Hematopoietic multipotent progenitor cell treated with erythropoietin and hydrocortisone succinate and interleukin-3 and kit ligand, for 17 days (in vitro differentiated cells): Measurements from ENCODE around the gene TXNDC11.

ENCODE experiments used
- DNase-seq: peaks from one replicate; pipeline ENCODE4 v3.0.0-alpha.2; 2015; ENCODE audit warnings: low spot score

TXNDC11 gene

DNA sequence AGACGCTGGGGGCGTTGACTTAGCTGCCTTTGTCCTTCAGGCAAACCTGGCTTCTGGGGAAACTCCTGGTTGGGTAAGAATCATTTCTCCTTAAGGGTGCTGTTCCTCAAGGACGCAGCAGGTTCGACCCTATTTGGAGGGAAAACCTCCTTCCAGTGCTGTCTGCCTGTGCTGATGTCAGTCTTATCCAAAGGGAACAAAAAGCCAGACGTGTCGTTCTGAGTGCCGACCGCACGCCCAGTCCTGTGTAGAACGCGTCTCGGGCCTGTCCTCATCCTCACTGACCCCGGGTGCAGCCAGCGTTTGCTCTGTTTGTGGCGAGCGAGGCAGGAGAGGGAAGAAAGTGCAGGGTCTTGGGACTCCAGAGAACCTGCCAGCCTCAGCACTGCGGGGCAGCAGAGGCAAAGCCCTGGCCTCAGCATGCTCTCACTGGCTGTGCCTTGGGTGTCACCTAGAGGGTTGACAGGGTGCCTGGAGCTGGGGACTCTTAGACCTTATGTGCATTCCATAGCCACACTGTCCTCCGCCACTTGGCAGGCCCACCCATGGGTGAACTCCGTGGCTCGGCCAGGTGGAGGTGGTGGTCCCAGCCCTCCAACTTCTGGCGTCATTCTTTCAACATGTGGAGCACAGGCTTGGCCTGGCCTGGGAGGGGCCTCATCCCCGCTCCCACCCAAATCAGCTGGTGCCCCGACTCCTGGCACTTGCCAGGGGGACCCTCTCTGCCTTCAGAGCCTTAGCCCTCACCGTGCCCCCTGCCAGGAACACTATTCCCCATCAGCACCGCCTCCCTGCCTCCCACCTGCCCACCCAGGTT lies 68.4 kb downstream of the TXNDC11 start:
- DNase-seq, result no peak

DNA sequence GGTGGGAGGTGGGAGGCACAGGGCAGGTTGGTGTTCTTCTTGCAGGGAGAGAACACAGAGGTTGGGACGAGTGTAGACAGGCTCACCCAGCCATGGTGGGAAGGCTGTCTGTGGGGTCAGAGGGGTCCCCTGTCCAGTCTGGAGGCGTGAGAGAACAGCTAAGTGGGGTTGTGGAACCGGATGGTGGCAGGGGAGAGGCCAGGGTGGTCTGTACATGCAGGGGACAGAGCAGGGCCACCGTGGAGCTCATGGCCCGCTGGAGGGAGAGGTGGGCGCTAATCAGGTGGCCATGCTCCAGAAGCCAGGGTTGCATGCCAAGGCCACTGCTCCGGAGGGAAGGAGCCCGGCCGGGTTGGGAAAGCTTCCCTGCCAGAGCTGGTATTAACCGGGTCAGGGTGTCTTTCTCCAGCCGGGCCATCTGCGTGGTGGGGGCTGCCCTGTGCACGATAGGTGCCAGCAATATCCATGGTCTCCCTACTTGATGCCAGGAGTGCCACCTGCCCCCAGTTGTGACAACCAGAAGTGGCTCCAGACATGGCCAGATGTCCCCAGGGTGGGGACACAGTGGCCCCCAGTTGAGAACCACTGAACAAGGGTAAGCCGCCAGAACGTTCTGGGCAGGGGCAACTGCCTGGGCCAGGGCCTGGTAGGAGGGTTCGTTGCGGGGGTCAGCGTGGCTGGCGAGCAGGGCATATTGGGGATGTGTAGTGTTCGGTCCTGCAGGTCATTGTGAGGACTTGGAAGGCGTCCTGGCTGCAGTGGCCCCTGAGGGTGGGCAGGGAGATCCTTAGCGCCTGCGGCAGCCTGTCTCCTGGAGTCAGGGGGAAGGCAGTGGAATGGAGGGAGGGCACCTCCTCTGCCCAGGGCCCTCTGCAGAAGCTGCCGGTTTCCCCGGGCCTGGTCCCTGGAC lies 69.3 kb downstream of the TXNDC11 start:
- no peak for DNase-seq

DNA sequence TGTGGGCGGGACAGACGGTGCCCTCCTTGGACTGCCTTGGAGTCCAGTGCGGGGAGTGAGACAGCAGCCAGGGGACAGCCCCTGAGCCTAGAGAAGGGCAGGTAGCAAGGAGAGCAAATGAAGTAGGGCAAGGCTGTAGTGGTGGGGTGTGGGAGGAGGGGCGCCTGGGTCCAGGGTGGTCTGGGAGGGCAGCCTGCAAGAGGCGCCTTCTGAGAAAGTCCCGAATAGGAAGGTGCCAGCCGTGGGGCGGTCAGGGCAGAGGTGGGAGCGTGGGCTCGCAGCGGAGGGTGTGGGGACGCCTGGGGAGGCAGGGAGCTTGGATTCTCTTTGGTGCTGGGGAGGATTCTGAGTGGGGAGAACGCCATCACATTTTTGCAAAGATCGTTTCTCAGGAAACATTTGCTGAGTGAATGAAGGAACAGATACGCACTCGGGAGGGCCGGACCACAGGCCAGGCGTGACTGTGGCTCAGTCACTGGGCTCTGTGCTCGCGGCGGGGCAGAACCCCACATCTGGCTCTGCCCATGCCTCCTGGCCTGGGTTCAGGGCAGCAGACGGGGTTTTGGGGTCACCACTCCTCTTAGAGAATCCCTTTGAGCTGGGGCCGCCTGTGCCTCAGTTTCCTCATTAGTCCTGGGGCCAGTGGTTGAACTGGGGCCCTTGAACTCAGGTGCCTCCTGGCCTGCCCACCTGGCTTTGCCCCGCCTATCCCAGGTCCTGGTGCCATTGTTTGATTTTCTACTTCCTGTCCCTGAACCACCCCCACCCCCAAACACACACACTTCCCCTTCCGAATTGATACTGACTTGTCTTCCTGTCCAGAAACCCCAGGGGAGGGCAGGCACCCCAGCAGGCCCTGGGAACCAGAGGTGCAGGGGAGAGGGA lies 70.2 kb downstream of the TXNDC11 start:
- no peak for DNase-seq

DNA sequence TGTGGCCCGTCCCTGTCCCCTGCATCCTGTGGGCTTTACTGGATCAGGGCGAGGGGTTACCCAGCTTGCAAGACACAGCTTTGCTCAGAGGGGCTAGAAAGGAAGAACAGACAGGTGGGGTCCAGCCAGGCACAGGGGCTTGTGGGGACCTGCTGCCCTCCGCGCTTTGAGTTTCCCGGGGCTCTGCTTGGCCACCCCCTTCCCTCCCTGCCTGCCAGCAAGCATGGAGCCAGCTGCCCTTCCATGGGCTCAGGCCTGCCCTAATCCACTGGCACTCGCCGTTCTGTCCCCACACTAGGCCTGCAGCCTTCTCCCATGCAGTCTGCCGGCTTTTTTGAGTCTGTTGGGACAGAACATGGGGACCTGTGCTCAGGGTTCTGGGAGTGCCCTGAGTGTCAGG lies 71.0 kb downstream of the TXNDC11 start:
- DNase-seq, result no peak

DNA sequence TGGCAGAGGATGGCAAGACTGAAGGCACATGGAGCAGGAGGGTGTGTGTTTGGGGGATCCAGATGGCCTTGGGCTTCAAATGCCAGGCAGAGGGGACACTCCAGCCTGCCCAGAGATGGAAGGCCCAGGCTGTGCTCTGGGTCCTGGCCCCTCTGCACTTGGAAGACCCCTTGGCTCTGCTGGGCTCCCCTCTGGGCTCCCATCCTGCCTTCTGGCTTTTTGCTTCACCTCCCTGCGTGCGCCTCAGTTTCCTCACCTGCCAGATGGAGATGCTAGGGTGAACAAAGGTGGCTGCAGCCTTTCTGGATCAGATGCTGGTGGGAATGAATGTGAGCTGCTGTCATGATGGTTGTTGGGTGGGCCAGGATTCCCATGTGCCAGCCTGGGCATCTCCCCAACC lies 71.4 kb downstream of the TXNDC11 start:
- no peak for DNase-seq

DNA sequence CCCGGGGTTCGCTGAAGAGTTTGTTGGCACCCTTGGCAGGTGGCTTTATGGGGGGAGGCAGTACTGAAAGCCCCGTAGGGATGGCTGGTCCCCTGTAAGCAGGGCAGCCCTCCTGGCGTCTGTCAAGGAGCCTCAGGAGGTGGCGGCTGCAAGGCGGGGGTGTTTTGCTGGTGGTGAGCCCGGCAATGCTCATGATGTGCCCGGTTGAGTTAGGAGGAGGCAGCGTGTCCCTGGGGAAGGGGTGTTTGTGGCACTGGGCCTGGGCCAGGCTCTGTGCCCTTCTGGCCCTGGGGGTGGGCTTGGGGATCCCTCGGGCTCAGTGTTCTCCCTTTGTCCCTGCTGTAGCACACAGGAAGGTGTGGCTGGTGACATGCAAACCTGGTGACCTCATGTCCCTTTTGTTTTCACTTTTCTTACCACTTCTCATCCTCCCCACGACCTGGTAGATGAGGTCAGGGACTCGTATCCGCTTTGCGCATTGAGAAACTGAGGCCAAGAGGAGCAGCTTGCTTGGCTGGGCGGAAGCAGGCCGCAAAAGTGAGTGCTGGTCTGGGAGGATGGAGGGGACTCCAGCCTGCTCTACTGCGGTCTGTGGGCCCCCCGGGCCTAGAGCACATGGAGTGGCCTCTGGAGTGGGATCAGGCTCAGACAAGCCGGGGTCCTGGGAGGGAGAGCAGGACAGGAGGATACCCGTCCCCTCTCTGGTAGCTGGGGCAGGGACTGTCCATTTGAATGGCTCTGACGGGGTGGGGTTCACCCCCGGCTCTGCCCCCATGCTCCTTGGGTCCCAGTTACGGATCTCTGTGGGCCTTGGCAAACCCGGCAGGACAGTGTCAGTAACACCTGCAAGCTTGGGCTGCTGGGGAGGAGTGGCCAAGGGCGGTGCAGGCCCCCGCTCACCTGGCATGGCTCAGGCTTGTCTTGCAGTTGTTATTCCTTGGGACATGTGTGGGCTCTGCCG lies 72.2 kb downstream of the TXNDC11 start:
- no peak for DNase-seq

DNA sequence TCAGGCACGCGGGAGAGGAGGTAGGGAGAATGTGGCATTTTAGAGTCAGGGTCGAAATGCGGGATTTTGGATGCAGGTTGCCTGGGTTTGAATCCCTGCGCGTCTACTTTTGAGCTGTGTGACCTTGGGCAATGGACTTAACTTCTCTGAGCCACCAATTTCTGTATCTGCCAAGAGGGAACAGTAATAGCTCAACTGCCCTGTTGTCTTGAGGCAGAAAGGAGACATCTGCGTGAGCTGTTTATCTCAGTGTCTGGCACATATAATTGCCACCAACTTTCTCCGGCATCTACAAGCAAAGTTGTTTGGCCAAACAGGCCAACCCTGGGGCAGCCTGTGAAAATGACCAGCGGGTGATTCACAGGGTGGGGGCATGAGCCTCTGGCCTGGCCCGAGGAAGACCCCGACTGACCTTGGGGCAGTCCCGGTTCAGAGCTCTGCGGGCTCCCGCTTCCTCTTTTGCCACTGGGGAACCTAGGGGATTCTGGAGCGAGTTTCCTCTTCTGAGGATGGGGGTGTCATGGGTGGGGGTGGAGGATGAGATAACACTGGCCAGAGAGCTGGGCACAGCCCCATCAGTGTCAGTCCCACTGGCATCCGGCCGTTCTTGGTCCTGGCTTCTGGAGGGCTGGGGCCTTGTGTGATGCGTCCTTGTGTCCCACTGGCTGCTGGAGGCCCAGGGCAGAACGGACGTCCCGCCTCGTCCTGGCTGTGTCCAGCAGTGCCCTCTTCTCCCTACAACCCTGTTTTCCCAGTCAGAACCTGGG lies 73.1 kb downstream of the TXNDC11 start:
- DNase-seq, result no peak

DNA sequence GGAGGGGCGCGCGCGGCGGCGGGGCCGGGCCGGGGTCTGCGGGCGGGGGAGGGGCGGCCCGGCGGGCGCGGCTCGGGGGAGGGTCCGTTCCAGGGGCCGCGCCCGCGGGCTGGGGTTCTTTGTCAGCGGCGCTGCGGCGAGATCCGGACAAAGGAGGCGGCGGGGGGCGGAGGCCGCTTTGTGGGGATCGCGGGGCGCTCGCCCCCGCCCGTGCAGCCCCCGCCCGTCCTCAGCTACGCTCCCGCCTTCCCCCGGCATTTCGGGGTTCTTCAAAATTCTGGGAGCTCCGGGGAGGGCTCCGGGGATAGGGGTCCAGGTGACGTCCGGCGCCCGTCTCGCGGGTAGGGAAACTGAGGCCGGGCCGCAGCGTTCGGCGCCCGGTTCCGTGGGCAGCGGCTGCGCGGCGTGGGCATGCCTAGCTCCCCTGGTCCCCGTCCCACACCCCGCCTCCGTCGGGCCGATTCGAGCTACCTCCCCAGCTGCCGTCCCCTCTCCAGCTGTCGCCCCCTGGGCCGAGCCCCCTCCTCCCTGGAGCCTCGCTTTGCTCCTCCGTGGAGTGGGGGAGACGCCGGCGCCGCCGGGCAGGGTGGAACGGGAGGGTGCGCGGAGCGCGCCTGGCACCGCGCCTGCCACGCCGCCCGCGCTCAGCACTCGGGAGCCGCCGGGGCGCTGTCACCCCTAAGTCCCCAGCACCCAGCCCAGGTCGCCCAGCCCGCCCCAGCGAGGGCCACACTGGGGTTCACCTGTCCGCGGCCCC lies 73.9 kb downstream of the TXNDC11 start:
- DNase-seq, result no peak

DNA sequence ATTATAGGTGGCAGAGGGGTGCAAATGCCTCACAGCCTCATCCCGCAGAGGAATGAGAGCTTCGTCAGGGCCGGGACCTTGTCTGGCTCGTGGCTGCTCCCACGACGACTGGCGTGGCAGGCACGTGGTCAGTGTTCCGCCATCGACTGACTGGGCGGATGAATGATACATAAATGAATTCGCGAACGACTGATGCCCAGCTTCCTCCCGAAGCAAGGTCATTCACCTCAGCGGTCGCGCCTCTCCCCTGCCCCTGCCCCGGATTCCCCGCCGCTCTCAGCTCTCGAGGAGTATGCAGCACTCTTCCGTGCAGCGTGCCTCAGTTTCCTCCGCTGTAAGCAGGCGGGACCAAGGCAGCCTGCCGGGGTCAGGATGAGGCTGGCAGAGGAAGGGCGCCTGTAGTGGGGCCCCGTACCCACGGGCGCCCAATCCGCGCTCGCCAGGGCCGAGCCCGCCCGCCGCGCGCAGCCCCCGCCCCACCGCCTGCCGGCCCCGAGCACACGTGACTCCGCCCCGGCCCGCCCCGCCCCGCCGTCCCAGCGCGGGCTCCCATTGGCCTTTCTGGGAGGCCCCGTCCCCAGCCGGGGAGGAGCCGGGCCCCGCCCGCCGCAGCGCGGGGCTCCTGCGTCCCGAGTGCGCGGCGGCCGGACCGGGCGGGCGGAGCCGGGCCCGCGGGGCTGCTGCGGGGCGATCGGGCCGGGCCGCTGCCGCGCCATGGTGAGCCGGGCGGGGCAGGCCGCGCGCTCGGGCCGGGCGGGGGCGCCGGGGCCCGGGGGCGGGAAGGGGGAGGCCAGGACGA lies 74.6 kb downstream of the TXNDC11 start, which contains the start of gene SNN:
Gene SNN, plus strand, starts transcription at position 632 of the 799 bp plus-strand sequence. CDS start 7,605 bp downstream, outside the sequence.
- peak; percentile 61 for DNase-seq

DNA sequence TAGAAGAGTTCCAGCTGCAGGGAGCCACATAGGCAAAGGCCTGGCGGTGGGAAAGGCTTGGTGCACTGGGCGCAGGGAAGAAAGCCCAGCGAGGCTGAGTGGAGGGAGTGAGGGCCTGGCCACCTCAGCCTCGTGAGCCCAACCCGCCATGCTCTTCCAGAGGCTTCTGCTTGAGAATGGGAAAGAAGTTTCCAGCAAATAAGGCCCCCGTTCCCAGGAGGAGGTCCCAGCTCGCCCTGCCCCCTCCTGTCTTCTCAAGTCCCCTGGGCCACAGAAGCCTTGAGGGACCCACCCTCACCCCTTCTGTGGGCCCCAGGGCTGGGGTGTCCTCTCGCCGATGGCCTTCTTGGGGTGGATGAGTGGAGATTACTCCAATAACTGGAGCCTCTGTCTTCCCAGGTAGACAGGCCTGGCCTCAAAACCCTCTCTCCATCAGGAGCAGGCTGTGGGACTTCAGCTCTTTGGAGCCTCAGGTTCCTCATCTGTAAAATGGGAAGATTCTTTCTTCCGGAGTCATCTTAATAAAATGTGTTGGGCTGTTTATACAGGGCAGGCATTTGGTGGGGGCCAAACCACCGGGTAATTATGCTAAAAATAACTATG lies 75.3 kb downstream of the TXNDC11 start:
- DNase-seq, result no peak

DNA sequence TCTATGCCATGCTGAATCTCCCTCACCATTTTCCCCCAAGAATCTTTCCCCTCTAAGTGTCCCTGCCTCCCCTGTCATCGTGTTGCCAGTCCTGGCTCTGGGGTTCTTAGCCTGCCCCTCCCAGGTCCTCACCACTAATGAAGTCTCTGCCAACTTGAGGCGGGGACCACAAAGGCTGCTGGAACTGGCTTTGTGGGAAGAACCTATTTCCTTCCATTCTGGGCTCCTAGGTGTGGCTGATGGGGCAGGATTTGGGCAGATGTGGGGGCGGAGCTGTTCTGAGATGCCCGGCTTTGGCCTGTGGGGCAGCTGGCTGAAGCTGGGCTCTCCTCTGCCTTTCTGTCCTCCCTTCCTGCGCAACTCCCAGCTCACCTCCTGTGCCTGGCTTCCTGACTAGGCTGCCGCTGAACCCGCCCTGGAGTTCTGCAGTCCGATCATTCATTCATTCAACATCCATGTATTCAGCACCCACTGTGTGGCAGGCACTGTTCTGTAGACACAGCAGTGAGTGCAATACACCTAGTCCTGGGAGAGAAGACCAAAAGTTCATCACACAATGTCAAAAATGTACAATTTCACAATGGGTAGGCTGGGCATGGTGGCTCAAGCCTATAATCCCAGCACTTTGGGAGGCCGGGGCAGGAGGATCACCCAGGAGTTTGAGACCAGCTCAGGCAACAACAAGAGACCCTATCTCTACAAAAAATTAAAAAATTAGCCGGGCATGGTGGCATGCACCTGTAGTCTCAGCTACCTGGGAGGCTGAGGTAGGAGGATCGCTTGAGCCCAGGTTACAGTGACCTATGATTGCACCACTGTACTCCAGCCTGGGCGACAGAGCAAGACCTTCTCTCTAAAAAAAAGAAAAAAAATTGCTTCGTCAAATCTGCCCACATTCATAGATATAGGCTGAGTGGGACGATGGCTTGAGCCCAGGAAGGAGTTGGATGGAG lies 76.3 kb downstream of the TXNDC11 start:
- no peak for DNase-seq

DNA sequence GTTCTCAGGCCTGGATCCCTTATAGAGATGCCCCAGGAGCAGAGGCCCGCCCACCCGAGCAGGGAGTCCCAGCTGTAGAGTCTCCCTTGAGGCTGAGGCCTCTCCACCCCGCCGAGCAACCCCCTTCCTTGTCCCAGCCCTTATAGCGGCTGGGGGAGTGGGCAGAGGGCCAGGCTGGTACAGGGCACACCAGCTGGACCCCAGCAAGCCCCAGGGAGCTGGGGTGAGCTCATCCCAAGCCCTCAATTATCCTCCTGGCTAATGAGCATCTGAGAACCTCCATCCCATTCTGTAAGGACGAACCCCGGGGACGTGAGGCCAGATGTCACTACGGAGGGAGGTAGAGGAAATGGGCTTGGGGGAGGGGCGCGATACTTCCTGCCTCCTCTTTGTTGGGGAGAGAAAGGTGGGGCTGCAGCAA lies 77.6 kb downstream of the TXNDC11 start:
- DNase-seq, result no peak

DNA sequence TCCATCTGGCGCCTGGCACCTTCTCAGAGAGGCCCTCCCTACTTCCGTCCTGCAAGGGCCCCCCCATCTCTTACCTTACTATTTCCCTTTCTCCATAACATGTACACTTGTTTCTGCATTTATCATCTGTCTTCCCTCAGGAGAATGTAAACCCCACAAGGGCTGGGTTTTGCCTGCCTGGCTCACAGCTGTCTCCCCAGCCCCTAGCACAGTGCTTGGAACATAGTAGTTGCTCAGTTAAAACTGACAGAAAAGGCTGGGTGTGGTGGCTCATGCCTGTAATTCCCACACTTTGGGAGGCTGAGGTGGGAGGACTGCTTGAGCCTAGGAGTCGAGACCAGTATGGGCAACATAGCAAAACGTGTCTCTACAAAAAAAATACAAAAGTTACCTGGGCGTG lies 80.1 kb downstream of the TXNDC11 start:
- DNase-seq, result no peak

DNA sequence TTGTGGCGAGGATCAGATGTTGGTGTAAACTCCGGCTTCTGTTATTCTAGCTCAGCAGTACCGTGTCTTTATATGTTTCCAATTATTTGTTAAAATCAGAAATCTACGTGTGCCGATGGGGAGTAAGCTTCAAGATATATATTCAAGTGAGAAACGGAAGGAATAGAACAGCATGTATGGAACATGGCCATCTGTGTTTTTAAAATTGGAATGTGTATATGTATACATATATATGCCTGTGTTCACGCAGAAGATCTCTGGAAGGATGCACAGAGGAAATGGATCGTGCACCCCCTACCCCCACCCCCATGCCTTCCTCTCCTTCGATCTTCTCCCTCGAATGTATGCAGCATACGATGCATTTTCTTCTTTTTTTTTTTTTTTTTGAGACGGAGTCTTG lies 82.1 kb downstream of the TXNDC11 start:
- DNase-seq, result no peak

DNA sequence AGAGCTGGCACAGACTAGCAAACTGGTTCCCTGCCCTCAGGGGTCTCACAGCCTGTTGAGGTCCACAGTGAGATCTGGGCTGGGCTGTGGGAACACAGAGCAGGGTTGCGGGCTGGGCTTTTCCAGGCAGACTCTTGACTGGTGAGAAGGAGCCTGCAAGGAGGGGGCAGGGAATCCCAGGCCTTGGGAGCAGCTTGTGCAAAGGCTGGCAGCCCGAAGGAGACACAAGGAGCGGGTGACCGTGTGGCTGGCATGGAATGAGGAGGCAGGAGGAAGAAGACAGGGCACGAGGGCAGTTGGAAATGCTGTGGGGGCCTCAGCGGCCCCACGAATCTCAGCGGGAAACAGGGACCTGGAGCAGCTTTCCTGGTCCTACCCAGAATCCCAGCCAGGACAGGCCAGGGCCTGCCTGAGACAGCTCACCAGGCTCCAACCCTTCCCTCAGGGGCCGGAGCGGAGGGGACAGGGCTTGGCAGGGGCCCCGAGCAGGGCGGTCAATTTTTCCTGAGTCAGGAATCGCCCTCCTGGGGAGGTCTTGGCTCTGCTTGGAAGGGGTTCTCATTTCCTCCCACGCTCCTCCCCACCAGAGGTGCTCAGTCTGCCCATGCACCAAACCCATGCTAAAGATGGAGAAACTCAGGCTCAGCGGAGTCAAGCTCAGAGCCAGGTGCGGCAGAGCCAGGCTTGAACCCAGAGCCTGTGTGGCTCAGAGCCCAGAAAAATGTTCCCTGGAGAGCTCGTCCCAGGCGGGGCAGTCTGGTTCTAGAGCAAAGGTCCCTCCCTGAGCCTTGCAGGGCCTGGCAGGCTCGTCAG lies 83.6 kb downstream of the TXNDC11 start:
- DNase-seq, result no peak

DNA sequence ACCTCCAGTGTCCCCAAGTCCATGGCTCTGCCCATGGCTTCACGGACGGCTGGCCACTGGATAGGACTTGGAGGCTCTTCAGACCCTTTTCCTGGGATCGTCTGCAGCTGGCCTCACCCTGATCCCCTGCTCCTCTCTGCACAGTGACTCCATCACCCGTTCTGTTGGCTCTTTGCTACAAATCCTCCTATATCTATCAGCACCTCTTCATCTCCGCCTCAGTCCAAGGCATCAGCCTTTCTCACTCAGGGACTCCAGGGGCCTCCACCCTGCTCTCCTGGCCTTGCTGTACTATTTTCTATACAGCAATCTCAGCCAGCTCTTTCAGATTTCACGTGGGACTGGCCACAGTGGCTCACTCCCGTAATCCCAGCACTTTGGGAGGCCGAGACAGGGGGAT lies 85.1 kb downstream of the TXNDC11 start:
- DNase-seq, result no peak
